ENCODE data around the gene OLIG1.

The OLIG1 gene

GRCh38 chr21:33069994-33070743 is at the start of gene OLIG1:
OLIG1 (plus strand) TSS chr21:33070141; CDS start chr21:33070247, 106 bp downstream.
- DNase-seq (ENCODE audit: low spot score), result peak; percentile 11

GRCh38 chr21:33020558-33021100 is 49.3 kb upstream of the OLIG1 start:
- DNase-seq (ENCODE audit: low spot score), result no peak

GRCh38 chr21:33021150-33021549 is 48.8 kb upstream of the OLIG1 start:
- no peak for DNase-seq (ENCODE audit: low spot score)

GRCh38 chr21:33021667-33022066 is 48.3 kb upstream of the OLIG1 start:
- DNase-seq (ENCODE audit: low spot score), result no peak

- DNase-seq (ENCODE audit: low spot score), result no peak
These were observed 47.5 kb upstream of the OLIG1 start for GRCh38 chr21:33022489-33022827.

GRCh38 chr21:33022828-33023573 is 46.9 kb upstream of the OLIG1 start:
- no peak for DNase-seq (ENCODE audit: low spot score)

- DNase-seq (ENCODE audit: low spot score), result no peak
These were observed 46.3 kb upstream of the OLIG1 start for GRCh38 chr21:33023574-33024200.

GRCh38 chr21:33024201-33025103 is 45.5 kb upstream of the OLIG1 start:
- no peak for DNase-seq (ENCODE audit: low spot score)

- no peak for DNase-seq (ENCODE audit: low spot score)
These were observed 44.8 kb upstream of the OLIG1 start for GRCh38 chr21:33025106-33025488.

GRCh38 chr21:33025489-33026442 is 44.2 kb upstream of the OLIG1 start, which contains the start of gene OLIG2:
OLIG2 (plus strand) TSS chr21:33025935; CDS start chr21:33026863, 928 bp downstream.
- DNase-seq (ENCODE audit: low spot score), result no peak

GRCh38 chr21:33026443-33026858 is 43.5 kb upstream of the OLIG1 start:
- DNase-seq (ENCODE audit: low spot score), result no peak

- no peak for DNase-seq (ENCODE audit: low spot score)
These were observed 43.0 kb upstream of the OLIG1 start for GRCh38 chr21:33026878-33027400.

GRCh38 chr21:33027401-33028286 is 42.3 kb upstream of the OLIG1 start:
- DNase-seq (ENCODE audit: low spot score), result no peak

GRCh38 chr21:33028287-33028670 is 41.7 kb upstream of the OLIG1 start:
- DNase-seq (ENCODE audit: low spot score), result no peak

- no peak for DNase-seq (ENCODE audit: low spot score)
These were observed 41.1 kb upstream of the OLIG1 start for GRCh38 chr21:33028773-33029384.

- no peak for DNase-seq (ENCODE audit: low spot score)
These were observed 40.5 kb upstream of the OLIG1 start for GRCh38 chr21:33029385-33029921.

GRCh38 chr21:33029975-33030461 is 39.9 kb upstream of the OLIG1 start:
- no peak for DNase-seq (ENCODE audit: low spot score)

GRCh38 chr21:33030633-33031032 is 39.3 kb upstream of the OLIG1 start:
- no peak for DNase-seq (ENCODE audit: low spot score)

All from AG08395 (cell line).